GM18499 (cell line): ENCODE results near the gene SEMA3C.

Experiments
- ATAC-seq: cut with Tn5 transposase; IDR thresholded peaks from one replicate; pipeline ENCODE4 v1.9.1; 2021; ENCODE audit warnings: moderate number of reproducible peaks; ENCODE audit not compliant: insufficient read depth, unreplicated experiment

The SEMA3C gene

DNA sequence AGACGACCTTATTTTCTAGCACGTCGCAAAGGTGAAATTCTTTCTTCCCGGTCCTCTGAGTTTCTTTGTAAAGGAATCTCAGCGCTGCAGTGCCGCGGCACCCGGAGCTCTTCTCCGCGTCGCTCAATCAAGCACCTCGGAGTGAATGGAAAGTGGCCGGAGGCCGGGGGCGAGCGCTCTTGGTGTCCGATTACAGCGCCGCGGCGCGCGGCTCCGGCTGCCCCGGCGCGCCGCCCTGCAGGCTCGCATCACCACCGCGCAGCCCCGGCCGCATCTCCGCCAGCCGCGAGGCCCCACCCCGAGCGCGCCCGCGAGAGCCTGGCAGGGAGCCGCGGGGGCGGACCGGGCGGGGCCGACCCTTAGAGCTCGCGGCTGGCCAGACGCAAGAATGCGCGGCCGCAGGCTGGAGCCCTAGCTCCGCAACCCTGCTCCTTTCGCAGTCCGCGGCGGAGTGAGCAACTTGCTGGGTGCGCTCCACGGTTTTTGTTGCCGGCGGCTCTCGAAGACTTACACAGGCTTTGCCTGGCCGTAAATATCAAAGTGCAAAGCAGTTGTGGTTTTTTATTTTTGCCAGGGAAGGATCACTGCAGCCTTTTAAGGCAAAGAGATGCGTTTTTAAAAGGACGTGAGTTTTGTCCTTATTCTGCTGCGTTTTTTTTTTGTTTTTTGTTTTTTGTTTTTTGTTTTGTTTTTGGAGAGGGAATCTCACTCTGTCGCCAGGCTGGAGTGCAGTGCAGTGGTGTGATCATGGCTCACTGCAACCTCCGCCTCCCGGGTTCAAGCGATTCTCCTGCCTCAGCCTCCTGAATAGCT lies at the start of gene SEMA3C:
Gene SEMA3C, minus strand, starts transcription at position 143 of the 813 bp plus-strand sequence. CDS start 2,270 bp downstream, outside the sequence.
- ATAC-seq, result no peak

DNA sequence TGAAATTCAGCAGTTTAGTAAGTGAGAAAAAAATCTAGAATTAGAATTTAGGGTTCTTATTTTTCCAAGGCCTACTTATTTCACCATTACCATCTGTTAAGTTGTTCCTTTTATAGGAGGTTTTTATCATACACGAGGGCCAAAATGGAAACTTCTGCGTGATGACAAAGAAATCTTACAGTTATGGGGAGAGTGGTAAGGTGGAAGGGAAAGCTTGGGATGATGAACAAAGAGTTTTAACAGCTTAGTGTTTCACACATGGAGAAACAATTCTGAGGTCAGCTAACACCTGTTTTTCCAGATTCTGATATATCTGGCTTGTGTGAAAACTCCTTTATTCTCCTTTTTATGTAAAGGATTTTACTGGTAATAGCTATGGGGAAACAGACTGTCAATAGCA lies 49.8 kb upstream of the SEMA3C start:
- ATAC-seq, result no peak

DNA sequence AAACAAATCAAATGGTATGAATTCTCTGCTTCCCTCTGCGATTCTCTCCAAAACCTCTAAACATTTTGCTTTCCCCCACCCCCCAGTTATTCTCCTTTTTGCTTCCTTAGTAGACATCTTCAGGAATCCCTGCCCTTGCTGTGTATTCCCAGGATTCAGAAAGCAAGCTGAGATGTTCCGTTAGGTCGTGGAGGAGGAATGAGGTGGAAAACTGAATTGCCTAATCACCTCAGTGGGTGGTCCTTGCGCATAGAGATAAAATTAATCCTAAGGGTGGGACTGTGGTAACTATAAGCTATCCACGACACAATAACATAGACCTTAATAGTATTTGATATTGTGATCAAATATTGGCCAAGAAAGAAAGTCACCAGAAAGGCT lies 49.1 kb upstream of the SEMA3C start:
- no peak for ATAC-seq

DNA sequence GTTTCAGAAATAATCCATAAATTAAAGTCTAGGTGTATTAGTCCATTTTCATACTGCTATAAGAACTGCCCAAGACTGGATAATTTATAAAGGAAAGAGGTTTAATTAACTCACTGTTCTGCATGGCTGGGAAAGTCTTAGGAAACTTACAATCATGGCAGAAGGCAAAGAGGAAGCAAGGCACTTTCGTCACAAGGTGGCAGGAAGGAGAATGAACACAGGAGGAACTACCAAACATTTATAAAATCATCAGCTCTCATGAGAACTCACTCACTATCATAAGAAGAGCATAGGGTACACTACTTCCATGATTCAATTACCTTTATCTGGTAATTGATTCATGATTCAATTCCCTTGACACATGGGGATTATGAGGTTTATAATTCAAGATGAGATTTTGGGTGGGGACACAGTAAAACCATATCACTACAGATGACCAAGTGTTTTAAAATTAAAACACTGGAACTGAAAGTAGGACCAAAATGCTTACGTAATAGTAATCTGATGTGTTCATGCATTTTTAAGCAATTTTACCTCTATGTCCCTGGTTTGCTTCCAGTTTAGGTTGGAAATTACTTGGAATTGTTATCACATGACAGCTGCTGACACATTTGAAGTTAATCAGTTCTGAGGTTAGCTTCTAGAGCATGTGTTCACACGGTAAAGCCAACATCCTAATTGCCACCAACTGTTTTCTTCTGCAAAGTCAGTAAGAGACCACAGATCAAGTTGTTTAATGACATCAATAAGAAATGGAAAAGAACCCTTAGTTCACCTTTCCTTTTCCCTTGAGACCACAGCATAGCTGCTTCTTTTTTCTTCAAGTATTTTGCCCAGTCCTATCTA lies 48.4 kb upstream of the SEMA3C start:
- no peak for ATAC-seq

DNA sequence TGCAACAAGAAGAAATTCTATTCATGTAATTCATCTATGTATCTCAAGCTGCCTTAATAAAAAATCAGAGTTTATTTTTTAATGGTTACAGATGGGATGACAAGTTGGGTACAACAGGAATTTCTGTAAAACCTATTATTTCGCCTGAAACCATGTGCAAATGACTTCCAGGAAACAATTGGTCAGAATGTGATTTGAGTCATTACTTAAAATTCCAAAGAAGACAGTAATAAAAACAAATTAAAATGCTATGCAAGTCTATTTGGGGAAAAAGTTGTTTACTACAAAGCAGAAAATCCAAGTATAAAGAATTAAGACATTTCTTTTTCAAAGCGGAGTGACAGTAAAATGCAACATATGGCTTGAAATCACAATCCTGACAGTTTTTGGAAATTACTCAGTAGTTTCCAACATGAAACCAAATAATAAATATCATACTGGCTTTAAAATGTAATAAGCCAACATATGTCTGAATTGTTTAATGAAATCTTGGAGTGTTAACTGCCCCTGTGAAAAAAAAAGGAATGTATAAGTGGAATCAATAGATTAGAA lies 41.5 kb upstream of the SEMA3C start:
- no peak for ATAC-seq

DNA sequence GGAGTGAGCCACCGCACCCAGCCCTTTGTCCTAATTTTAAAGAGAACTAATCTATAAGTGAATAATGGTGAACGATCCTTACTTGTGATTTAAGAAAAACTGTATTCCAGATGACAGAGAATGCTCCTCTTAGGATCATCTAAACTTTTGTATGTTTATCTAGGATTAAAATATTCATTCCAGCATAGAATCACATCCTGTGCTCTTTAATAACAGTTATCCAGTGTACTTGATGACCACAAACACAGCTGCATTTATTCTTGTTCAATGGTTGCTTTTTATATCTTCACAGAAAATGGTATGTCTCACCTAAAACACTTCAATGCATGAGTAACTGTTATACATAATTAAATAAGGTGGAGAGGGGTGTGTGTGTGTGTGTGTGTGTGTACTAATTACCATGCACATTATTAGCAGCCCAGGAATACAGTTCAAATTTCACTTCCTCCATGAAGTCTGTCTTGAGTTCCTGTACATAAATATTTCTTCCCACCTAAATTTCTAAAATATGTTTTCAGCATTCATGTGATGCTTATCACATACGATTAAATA lies 38.5 kb upstream of the SEMA3C start:
- ATAC-seq, result no peak

DNA sequence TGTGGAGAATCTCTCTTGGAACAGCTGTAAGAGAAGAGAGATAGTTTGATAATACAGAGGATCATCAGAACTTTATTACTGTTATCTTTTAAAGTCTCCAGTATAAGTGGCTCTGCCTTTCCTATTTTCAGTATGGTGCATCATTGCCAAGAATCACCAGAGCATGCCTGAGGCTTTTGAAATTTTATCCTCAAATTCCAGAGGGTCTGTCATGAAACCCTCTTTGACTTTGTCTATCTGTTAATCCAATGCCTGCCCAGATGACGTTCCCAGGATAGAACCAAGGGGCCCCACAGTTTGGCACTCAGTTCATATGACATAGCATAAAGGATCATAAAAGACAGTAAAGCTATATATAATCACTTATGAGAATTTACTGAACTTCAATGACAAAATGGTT lies 35.3 kb upstream of the SEMA3C start:
- no peak for ATAC-seq

DNA sequence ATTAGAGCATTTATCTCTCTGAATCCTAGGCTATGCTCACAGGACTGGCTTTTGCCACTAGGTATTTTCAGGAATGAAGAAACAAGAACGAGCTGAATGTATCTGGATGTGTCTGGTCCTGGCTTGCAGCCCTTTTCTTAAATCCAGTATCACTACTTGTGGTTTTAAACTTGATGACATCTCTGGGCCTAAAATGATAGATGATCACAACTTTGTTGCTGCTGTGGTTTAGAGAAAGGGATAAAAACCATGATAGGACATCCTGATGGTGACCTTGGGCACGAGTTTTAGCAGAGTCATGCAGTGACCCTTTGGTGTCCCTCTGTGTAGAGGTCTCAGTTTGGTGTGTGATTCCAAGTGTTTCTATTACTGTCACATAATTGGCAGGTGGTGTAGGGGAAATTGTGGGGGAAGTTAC lies 31.7 kb upstream of the SEMA3C start:
- ATAC-seq, result no peak

DNA sequence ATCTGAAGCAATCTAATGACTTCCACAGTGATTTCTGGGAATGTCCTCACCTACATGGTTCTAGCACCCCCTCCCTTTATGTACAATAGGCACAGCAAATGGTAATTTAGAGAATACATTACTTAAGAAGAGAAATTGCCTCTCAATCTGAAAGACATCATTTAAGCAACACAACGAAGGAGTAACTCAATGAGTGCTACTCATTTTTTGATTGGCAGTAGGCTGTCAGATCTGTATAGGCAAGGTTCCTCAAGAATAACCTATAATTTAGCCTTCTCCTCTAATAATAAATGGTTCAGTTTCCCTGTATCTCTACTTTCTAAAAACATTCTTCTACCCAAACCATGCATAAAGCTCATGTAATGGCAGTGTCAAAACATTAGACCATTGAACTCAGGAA lies 30.6 kb upstream of the SEMA3C start:
- ATAC-seq, result no peak

DNA sequence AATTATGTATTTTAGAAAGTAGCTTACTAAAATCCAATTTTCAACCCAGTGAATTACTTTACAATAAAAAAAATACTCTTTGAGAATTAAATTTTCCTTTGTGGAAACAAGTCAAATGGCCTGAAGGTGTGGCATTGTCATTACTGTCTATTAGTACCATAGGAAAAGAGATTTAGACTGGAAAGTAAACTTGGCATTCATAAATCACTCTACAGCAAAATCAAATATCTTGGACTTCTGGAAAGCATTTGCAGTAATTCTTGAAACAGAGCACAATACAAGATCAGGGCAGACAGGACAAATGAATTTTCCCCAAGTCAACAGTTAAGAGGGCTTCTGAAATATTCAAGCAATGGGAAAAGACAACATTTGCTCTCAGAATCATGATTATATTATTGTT lies 28.0 kb upstream of the SEMA3C start:
- ATAC-seq, result no peak

DNA sequence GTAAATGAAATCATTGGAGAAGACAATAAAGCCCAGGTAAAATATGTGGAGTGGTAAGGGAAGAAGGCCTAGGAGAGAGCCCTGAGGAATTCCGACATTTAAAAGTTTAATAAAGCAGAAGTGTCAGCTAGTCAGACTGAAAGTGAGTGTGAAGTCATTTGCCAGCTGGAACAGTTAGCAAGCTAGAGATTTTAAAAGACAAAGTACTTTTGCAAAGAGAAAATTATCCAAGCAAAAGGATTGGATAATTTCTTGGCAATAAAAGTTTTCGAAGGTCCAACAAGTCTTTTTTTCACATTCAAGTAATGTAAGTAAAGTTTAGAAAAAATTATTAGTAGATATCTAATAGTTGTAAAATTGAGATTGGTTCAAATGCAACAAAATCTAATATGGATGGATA lies 27.1 kb upstream of the SEMA3C start:
- ATAC-seq, result no peak

DNA sequence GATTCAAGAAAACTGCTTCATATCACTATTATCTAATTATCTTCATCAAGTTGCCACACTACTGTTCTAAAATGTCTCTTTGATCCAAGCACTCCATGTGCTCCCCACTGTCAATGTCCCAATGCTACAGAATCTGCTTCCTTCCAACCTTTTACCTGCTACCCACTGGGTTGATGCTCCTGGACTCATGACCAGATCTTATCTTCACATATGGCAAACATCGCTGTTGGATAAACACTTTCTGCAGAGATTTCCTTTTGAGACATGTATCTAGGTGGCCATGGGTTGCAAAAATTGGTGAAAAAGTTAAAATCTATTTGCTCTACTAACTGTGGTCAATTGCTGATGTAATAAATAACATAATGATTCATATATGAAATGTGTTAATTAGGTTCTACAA lies 24.5 kb upstream of the SEMA3C start:
- no peak for ATAC-seq

DNA sequence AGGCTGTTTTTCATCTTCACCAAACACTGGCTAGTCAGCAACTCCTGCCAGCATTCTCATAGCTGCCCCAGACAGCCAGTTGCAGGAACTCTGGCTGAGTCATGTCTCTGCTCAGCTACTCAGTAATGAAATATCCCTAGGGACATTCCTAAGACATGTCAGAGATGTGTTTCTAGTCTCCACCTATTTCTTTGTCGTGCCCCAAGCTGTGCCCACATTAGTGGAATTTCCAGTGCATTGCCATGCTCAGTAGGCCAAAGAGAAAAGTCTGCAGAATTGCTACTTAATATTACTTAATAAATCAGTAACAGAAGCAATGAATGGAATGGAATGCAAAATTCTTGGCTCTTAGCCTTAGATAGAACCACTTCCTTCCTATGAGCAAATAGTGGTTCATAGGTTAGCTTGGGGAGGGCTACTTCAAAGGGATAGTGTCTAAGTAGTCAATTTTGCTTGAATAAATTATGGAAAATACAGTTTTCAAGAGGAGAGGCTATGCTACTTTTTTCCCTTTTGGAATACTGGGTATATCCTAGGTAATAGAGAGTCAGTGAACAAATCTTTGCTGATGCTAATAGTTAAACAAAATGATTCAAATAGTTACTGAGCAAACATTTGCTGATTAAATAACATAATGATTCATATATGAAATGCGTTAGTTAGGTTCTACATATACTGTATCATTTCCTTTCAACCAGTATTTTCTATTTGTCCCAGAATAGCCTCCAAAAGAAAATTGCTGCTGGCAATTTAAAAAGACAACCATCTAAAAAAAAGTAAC lies 23.6 kb upstream of the SEMA3C start:
- ATAC-seq, result no peak

DNA sequence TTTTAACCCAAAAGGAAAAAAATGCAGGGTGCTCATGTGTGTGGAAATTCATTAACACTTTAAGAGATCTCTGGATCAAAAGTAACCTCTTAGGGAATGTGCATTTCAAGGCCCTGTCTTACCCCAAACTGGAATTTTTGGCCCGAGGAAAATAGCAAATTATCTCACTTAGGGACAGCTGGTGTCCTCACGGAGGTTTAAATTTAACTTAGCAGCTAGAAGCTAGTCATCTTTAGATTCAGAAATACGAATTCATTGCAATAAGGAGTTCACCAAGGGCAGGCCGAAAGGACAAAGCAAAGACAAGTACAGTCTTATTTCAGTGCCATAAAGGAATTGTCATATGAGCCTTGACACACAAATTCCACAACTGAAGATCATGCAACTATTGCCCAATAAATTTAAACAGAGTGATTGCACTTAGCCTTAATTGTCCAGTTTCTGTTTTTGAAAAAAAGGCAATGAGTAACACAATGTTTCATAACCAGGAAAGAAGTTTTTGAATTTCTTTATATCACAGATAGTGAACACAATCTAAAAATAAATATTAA lies 22.4 kb upstream of the SEMA3C start:
- ATAC-seq, result no peak

DNA sequence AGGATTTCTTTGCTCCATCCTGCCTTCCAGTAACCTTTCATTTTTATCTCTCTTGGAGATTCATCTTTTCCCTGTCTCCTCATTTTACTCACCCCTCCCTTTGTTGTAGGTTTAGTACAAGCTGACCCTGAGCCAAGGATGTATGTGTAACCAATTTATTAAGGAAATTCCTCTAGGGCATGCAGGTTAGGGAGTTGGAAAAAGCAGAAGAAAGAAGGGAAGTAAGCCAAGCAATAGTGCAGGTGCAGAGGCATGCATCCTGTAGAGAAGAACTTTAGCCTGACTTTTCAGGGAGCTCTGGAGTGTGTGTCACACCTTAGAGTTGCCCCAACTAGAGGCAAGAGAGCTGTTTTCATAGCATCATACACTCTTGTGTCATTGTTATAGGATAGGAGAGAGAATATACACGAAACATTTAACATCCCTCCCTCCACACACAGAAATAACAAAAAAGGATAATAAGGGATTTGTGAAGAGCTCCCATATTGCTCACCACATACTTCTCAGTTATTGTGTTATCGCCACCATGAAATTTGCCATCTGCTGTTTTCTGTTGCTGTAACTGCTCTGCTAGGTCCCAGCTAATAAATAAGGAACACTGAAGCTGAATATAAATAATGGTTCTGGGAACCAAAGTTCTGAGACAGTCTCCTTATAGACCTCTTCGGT lies 21.8 kb upstream of the SEMA3C start:
- ATAC-seq, result no peak

DNA sequence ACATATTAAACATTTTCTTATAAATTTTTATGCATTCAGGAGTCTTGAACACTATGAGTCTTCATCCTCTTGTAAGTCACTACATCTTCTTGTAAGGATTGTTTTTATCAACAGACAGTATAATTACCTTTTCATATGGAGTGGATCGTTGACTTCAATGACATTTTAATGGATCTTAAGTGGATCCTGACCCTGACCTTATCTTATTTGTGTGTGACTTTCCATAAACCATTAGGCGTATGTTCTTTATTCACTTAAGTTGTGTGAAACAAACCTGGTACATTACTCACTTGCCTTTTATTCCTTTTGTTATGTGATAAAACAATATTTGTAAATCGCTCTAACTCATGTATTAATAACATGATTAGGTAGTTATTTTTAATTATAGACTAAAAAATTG lies 18.5 kb upstream of the SEMA3C start:
- no peak for ATAC-seq

DNA sequence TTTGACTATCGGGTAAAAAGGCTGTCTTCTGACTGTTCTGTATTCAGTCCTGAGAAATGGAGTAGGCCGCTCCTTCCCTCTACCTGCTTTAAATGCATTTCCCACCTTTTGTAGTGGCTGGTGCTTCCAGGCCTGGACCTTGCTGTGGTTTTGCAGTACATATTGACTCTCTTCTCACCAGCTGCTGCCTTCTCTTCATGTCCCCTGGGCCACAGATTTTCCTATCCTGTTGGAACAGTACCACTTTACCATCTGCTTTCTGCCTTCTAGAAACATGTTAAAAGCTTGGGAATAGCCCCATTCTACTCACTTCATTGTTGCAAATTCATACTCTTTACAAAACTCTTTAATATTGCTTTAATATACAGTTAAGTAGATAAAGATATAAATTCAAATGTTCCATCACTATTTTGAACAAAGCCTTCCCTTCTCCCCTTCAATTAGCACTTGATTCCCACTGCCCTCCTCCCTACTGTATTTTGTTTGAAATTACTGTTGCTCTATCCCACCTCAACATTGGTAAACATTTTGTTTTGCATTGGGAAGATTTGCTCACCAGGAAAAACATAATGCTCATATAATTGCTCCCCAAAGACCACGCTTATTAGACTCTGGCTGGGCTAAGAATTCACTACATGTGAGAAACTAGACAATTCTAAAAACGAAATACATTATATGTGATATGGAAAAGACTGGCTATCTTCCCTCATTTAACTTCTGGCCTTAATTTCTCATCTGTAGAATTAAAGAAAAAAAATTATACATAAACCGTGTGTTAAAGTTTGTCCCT lies 17.3 kb upstream of the SEMA3C start:
- ATAC-seq, result no peak

DNA sequence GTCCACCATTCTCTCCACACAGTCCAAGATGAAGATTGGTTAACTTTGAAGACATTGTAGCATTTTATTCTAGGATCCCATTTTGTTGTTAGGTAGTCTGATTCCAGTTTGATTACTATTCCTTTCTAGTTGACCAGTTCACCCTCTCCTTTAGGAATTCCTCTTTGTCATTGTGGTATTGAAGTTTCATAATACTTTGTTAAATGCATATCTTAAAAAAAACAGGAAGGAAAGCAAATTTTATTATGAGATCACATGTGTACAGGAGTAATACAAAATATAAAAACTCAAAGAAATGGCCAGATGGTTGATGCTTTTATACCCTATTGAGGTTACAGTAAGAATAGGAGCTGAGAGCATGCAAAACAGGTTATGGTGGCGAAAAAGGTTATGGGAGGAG lies 15.5 kb upstream of the SEMA3C start:
- ATAC-seq, result no peak

DNA sequence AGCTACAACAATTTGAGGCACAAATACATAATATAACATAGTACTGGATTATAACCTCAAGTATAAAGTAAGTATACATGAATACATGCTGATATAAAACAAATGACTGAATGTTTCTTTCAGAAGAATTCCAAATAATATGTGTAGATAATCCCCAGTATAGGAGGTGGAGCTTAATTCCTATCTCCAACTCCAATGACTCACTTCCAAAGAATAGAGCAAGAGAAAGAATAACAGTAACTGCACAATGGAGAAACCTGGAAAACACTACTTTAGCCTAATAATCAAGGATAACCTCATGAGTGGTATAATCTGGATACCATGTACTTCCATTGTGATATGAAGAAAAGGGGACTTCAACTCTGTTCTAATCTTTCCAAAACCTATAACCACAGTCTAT lies 13.7 kb upstream of the SEMA3C start:
- ATAC-seq, result no peak
